Breast epithelium (tissue), 4 donors: ENCODE data around the gene FSTL4. TPM values are rescaled to one million over a fixed set of nuclear protein-coding genes. Genes with fewer than 3 reads are reported as not detected.

Experiments used
- DNase-seq, 2 donors: peaks; one replicate each; pipeline ENCODE4 v3.0.0-alpha.2; 2019; ENCODE audit warnings: low spot score in 2 of 2
- H3K27ac ChIP-seq, 2 donors: fragments of 200-600 bp; sonication (generic) in 1 of 2; one replicate each; pipeline ENCODE4 v1.5.1; 2016 to 2019; ENCODE audit warnings: mild to moderate bottlenecking in 1 of 2
- H3K27me3 ChIP-seq, 2 donors: fragments of 200-600 bp; sonication (generic) in 1 of 2; one replicate each; pipeline versions ENCODE4 v1.5.1 to v1.6.0; 2017 to 2019; ENCODE audit warnings: control low read depth in 1 of 2, mild to moderate bottlenecking in 1 of 2
- H3K36me3 ChIP-seq: fragments of 200-600 bp; one replicate; pipeline ENCODE4 v1.5.1; 2019
- H3K4me1 ChIP-seq, 2 donors: fragments of 200-600 bp; sonication (generic); one replicate each; pipeline ENCODE4 v1.5.1; 2016 to 2019; ENCODE audit warnings: control low read depth in 1 of 2
- H3K4me3 ChIP-seq, 3 donors: fragments of 200-600 bp; sonication (generic); 1 replicate in 2 of 3; 2 replicates in 1 of 3; pipeline ENCODE4 v1.5.1; 2016 to 2019; ENCODE audit warnings: mild to moderate bottlenecking in 3 of 3, moderate library complexity in 2 of 3
- H3K9me3 ChIP-seq, 2 donors: fragments of 200-600 bp; sonication (generic) in 1 of 2; one replicate each; pipeline ENCODE4 v1.5.1; 2016 to 2019; ENCODE audit warnings: control low read depth in 1 of 2
- POLR2A ChIP-seq: fragments of 450-650 bp; IDR thresholded peaks from one replicate; pipeline ENCODE4 v1.6.1; 2016; ENCODE audit warnings: antibody characterized with exemption, mild to moderate bottlenecking, moderate library complexity
- POLR2AphosphoS5 ChIP-seq, 3 donors: sonication (generic); formaldehyde crosslinking; IDR thresholded peaks; one replicate each; pipeline ENCODE4 v1.6.1; 2017; ENCODE audit warnings: antibody characterized with exemption in 3 of 3
- intact Hi-C: fragments of 100-400 bp; cut with DNase I; formaldehyde crosslinking; loops from one replicate; pipeline ENCODE4 v1.15.1; 2023; ENCODE audit warnings: low total_unique reads
- total RNA-seq, 3 donors: library from RNA; depleted of rRNA; stranded (reverse); fragments of >200 nt; gene quantifications; one replicate each; pipeline ENCODE4 v1.1.0, GENCODE V29; 2016
- TF ChIP-seq, protein P1 (sequence below), 3 donors: fragments of 450-650 bp; IDR thresholded peaks; one replicate each; pipeline ENCODE4 v1.5.1; 2016 to 2017; ENCODE audit warnings: antibody characterized with exemption in 3 of 3, mild to moderate bottlenecking in 3 of 3, moderate library complexity in 3 of 3

The FSTL4 gene
- total RNA-seq, 3 donors from 2014 or later, result 0.16 to 0.98 (median 0.88) TPM

DNA sequence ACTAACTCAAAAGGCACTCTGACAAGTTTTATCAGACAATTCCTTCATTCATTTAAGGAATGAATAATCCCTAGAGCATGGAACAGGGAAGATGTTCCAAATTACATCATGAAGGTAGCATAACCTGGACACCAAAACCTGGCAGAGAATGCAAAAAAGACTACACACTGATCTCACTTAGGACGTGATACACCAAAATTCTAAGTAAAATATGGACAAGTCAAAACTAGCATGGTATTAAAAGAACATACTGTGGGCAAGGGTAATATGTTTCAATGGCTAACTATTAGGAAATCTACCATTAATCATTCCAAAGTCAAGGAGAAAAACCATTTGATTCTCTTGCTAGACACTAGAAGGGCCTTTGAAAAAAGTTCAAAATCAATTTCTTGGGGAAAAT lies 384.0 kb downstream of the FSTL4 start:
- no peak for TF ChIP-seq POLR2A
- TF ChIP-seq, protein P1, sequence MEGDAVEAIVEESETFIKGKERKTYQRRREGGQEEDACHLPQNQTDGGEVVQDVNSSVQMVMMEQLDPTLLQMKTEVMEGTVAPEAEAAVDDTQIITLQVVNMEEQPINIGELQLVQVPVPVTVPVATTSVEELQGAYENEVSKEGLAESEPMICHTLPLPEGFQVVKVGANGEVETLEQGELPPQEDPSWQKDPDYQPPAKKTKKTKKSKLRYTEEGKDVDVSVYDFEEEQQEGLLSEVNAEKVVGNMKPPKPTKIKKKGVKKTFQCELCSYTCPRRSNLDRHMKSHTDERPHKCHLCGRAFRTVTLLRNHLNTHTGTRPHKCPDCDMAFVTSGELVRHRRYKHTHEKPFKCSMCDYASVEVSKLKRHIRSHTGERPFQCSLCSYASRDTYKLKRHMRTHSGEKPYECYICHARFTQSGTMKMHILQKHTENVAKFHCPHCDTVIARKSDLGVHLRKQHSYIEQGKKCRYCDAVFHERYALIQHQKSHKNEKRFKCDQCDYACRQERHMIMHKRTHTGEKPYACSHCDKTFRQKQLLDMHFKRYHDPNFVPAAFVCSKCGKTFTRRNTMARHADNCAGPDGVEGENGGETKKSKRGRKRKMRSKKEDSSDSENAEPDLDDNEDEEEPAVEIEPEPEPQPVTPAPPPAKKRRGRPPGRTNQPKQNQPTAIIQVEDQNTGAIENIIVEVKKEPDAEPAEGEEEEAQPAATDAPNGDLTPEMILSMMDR (IDR thresholded peaks at IDR 0.05), result no peak
- TF ChIP-seq POLR2AphosphoS5 (IDR thresholded peaks at IDR 0.05), result no peak
- Histone ChIP-seq H3K27me3 (no peaks in the 10 kb centered on the region), H3K36me3 (no peaks in the 10 kb centered on the region), H3K4me3 (no peak overlapping the region), H3K9me3 (no peaks in the 10 kb centered on the region), H3K27ac (peak overlapping the region in 1 of 2 donors; percentile 46), H3K4me1 (peaks cover 0 to 4% of the 10 kb centered on the region in 2 donors)
- no peak for DNase-seq
- intact Hi-C loops, result no loop called here

DNA sequence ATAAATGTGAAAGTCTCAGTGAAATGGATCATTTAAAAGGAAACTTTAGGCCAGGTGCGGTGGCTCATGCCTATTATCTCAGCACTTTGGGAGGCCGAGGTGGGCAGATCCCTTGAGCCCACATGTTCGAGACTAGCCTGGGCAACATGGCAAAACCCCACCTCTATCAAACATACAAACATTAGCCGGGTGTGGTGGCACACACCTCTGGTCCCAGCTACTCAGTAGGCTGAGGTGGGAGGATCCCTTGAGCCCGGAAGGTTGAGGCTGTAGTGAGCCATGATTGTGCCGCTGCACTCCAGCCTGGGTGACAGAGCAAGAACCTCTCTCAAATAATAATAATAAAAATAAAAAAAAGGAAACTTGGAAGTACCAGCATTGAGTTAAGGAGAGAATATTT lies 384.4 kb downstream of the FSTL4 start:
- Histone ChIP-seq H3K4me1 (peaks cover 0 to 4% of the 10 kb centered on the region in 2 donors), H3K27ac (peak overlapping the region; percentile 46 to 65), H3K27me3 (no peaks in the 10 kb centered on the region), H3K9me3 (no peaks in the 10 kb centered on the region), H3K4me3 (no peak overlapping the region), H3K36me3 (no peaks in the 10 kb centered on the region)
- DNase-seq, result no peak
- intact Hi-C loops, result no loop called here
- TF ChIP-seq POLR2A (no peak), POLR2AphosphoS5 (IDR thresholded peaks at IDR 0.05) (no peak)
- TF ChIP-seq, protein P1 (IDR thresholded peaks at IDR 0.05), result no peak

DNA sequence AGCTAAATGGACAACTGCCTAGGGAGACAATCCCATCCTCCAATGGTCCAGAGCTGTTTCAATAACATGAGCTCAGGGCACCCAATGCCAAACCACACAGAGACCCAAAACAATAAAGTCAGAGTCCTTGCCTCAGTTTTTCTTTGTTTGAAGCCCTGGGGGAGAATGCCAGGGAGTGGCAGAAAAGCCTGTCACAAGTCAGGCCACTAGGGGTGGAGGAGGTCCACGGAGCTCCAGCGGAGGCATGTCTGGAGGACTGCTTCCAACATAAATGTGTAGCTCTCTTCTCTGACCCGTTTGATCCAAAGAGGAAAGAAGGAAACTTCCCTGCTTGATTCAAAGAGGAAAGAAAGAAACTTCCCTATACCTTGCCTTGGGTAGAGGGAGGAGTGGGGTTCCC lies 385.3 kb downstream of the FSTL4 start:
- intact Hi-C loops, result no loop called here
- no peaks in the 10 kb centered on the region for H3K9me3 ChIP-seq
- peaks cover 0 to 1% of the 10 kb centered on the region in 2 donors for H3K4me1 ChIP-seq
- H3K27me3 ChIP-seq, result no peaks in the 10 kb centered on the region
- peak in 1 of 2 donors; percentile 16 for DNase-seq
- no peak for TF ChIP-seq POLR2A
- TF ChIP-seq, protein P1 (IDR thresholded peaks at IDR 0.05), result no peak
- no peak overlapping the region for H3K4me3 ChIP-seq
- peak overlapping the region; percentile 30 to 46 for H3K27ac ChIP-seq
- no peaks in the 10 kb centered on the region for H3K36me3 ChIP-seq

DNA sequence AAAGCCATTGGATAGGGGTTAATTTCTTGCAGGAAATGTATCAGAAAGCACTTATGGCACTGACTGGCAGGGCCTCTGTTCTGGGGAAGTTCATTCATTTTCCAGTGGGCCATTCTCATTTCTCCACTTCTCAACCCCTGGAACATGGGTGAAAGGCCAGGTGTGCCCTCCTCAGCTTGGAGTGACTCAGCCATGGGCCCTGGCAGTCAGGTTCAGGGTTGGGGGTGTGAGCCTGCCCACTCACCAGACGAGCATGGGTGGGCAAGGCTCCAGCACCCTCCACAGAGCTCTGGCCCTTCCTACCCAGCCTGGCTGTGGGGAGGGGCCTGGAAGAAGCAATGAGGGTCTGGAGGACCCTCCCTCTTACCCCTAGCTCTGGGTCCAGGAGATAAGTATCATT lies 386.2 kb downstream of the FSTL4 start:
- Histone ChIP-seq H3K27ac (no peak overlapping the region), H3K36me3 (no peaks in the 10 kb centered on the region), H3K27me3 (no peaks in the 10 kb centered on the region), H3K4me3 (no peak overlapping the region), H3K4me1 (no peaks in the 10 kb centered on the region), H3K9me3 (no peaks in the 10 kb centered on the region)
- peak in 1 of 2 donors; percentile 14 for DNase-seq
- TF ChIP-seq, protein P1 (IDR thresholded peaks at IDR 0.05), result no peak
- no peak for TF ChIP-seq POLR2A
- no peak for TF ChIP-seq POLR2AphosphoS5 (IDR thresholded peaks at IDR 0.05)
- intact Hi-C loops, result no loop called here

DNA sequence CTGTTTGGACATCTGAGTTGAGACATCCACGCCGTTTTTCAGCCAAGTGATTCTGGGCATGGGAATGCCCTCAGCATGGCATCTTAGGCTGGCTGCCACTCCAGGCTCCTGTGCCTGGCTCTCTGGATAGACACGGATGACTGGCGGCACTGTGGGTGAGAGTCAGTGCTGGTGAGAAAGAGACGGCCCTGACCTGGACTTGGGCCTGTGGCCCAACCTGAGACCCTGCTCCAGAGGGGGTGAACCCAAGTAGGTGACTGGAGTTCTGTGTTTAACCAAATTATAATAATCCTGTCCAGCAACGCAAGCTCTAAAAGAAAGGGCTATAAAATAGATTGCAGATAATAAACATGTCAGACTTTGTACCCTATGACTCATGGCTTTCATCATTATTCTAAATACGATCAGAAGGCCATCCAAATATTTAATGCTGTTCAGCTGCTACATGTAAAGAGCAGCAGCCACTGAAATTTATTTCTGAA lies 386.6 kb downstream of the FSTL4 start:
- intact Hi-C loops, result no loop called here
- no peak overlapping the region for H3K4me3 ChIP-seq
- H3K9me3 ChIP-seq, result no peaks in the 10 kb centered on the region
- H3K36me3 ChIP-seq, result no peaks in the 10 kb centered on the region
- H3K4me1 ChIP-seq, result no peaks in the 10 kb centered on the region
- H3K27ac ChIP-seq, result no peak overlapping the region
- peak in 1 of 2 donors; percentile 49 for DNase-seq
- no peaks in the 10 kb centered on the region for H3K27me3 ChIP-seq
- TF ChIP-seq POLR2A, result no peak
- TF ChIP-seq, protein P1 (IDR thresholded peaks at IDR 0.05), result no peak
- no peak for TF ChIP-seq POLR2AphosphoS5 (IDR thresholded peaks at IDR 0.05)
